Trophoblast cell (in vitro differentiated cells and primary cell): Measurements from ENCODE around the gene MYO16.
A peak's percentile ranks its signal among the peaks of the same experiment; 100 is the strongest.

Experiments used
- DNase-seq, 2 donors: peaks; one replicate each; pipeline ENCODE4 v3.0.0-alpha.2; 2016
- H2AFZ ChIP-seq: 2 replicates; pipeline ENCODE4 v1.6.1; 2013; ENCODE audit warnings: low read length, moderate library complexity, mild to moderate bottlenecking; ENCODE audit not compliant: insufficient read depth, poor library complexity
- H2AK5ac ChIP-seq: 2 replicates; pipeline ENCODE4 v1.6.1; 2013; ENCODE audit warnings: mild to moderate bottlenecking, low read length
- H2BK120ac ChIP-seq: 2 replicates; pipeline ENCODE4 v1.6.1; 2013; ENCODE audit warnings: low read length, mild to moderate bottlenecking, moderate library complexity; ENCODE audit not compliant: insufficient read depth, poor library complexity
- H2BK12ac ChIP-seq: 2 replicates; pipeline ENCODE4 v1.6.1; 2013; ENCODE audit warnings: mild to moderate bottlenecking, low read length, moderate library complexity
- H2BK5ac ChIP-seq: 2 replicates; pipeline ENCODE4 v1.6.1; 2013; ENCODE audit warnings: low read length, low read depth, moderate library complexity, mild to moderate bottlenecking; ENCODE audit not compliant: poor library complexity
- H3K14ac ChIP-seq: 2 replicates; pipeline ENCODE4 v1.6.1; 2013; ENCODE audit warnings: mild to moderate bottlenecking, low read length
- H3K18ac ChIP-seq: 2 replicates; pipeline ENCODE4 v1.6.1; 2013; ENCODE audit warnings: mild to moderate bottlenecking, low read length
- H3K23ac ChIP-seq: 2 replicates; pipeline ENCODE4 v1.6.1; 2013; ENCODE audit warnings: low read length
- H3K27ac ChIP-seq: 2 replicates; pipeline ENCODE4 v1.5.1; 2013; ENCODE audit warnings: low read depth, mild to moderate bottlenecking, inconsistent platforms, low read length, moderate library complexity
- H3K27me3 ChIP-seq: 2 replicates; pipeline ENCODE4 v1.6.1; 2013; ENCODE audit warnings: inconsistent platforms, mild to moderate bottlenecking, low read length, moderate library complexity; ENCODE audit not compliant: insufficient read depth
- H3K36me3 ChIP-seq, 2 experiments: 1 replicate in 1 of 2; 2 replicates in 1 of 2; pipeline ENCODE4 v1.6.1; 2013; ENCODE audit warnings: low read length in 2 of 2, mild to moderate bottlenecking in 2 of 2, moderate library complexity in 1 of 2; ENCODE audit not compliant: insufficient read depth in 2 of 2, control insufficient read depth in 1 of 2
- H3K4ac ChIP-seq: 2 replicates; pipeline ENCODE4 v1.6.1; 2013; ENCODE audit warnings: low read depth, mild to moderate bottlenecking, low read length, moderate library complexity
- H3K4me1 ChIP-seq, 2 experiments: 1 replicate in 1 of 2; 2 replicates in 1 of 2; pipeline ENCODE4 v1.6.1; 2013; ENCODE audit warnings: low read length in 2 of 2, mild to moderate bottlenecking in 2 of 2, moderate library complexity in 1 of 2; ENCODE audit not compliant: insufficient read depth in 2 of 2, control insufficient read depth in 1 of 2
- H3K4me2 ChIP-seq: 2 replicates; pipeline ENCODE4 v1.6.1; 2013; ENCODE audit warnings: inconsistent platforms, mild to moderate bottlenecking, low read length, moderate library complexity
- H3K4me3 ChIP-seq: 2 replicates; pipeline ENCODE4 v1.5.1; 2013; ENCODE audit warnings: mild to moderate bottlenecking, low read depth, low read length, inconsistent platforms
- H3K79me1 ChIP-seq: one replicate; pipeline ENCODE4 v1.6.1; 2013; ENCODE audit warnings: low read length
- H3K79me2 ChIP-seq: 2 replicates; pipeline ENCODE4 v1.6.1; 2013; ENCODE audit warnings: low read length, mild to moderate bottlenecking; ENCODE audit not compliant: control insufficient read depth, insufficient read depth, poor library complexity
- H3K9ac ChIP-seq: 2 replicates; pipeline ENCODE4 v1.6.1; 2013; ENCODE audit warnings: mild to moderate bottlenecking, low read length
- H3K9me3 ChIP-seq: 2 replicates; pipeline ENCODE4 v1.6.1; 2013; ENCODE audit warnings: low read depth, mild to moderate bottlenecking, control low read depth, inconsistent platforms, low read length; ENCODE audit not compliant: insufficient read depth
- H4K12ac ChIP-seq: 2 replicates; pipeline ENCODE4 v1.6.1; 2013; ENCODE audit warnings: low read depth, mild to moderate bottlenecking, low read length, moderate library complexity
- H4K8ac ChIP-seq: 2 replicates; pipeline ENCODE4 v1.6.1; 2013; ENCODE audit warnings: low read depth, mild to moderate bottlenecking, low read length, moderate library complexity
- H4K91ac ChIP-seq: one replicate; pipeline ENCODE4 v1.6.1; 2013; ENCODE audit warnings: low read depth, mild to moderate bottlenecking, low read length, moderate library complexity
- WGBS: extraction: QIAGEN DNeasy Blood & Tissue Kit; methylation state at CpG from one replicate; pipeline ENCODE4 v1.1.7; 2013; ENCODE audit warnings: missing lambda C conversion rate; ENCODE audit not compliant: insufficient read length, insufficient coverage; ENCODE audit errors: extremely low coverage; 5-methylcytosine and 5-hydroxymethylcytosine counted together

Gene MYO16

GRCh38 chr13:109154146-109154545 is 524.7 kb downstream of the MYO16 start:
- no peak overlapping the region for H3K4me2 ChIP-seq
- WGBS: no CpG with 5 or more reads among the region's 8 CpGs

GRCh38 chr13:109154546-109154945 is 525.1 kb downstream of the MYO16 start:
- H3K9me3 ChIP-seq: no peaks in the 10 kb centered on the region
- no peak overlapping the region for H3K27ac ChIP-seq
- no peak overlapping the region for H3K4me2 ChIP-seq
- no peak overlapping the region for H4K12ac ChIP-seq
- H4K8ac ChIP-seq: no peak overlapping the region
- no peak overlapping the region for H2AK5ac ChIP-seq
- H3K4me3 ChIP-seq: no peak overlapping the region
- H2BK5ac ChIP-seq: no peak overlapping the region
- no peaks in the 10 kb centered on the region for H3K27me3 ChIP-seq
- H3K23ac ChIP-seq: no peak overlapping the region
- H3K79me1 ChIP-seq: peaks cover 14% of the 10 kb centered on the region
- DNase-seq: peak; percentile 14 to 51
- H2BK120ac ChIP-seq: no peak overlapping the region
- H3K9ac ChIP-seq: no peak overlapping the region
- H3K4me1 ChIP-seq: peaks cover 11 to 24% of the 10 kb centered on the region in 2 experiments
- no peaks in the 10 kb centered on the region for H3K36me3 ChIP-seq
- WGBS: no CpG with 5 or more reads among the region's 8 CpGs
- no peak overlapping the region for H2BK12ac ChIP-seq
- H3K79me2 ChIP-seq: peaks cover 2% of the 10 kb centered on the region
- H3K14ac ChIP-seq: no peak overlapping the region
- no peak overlapping the region for H2AFZ ChIP-seq
- no peak overlapping the region for H4K91ac ChIP-seq
- no peak overlapping the region for H3K4ac ChIP-seq
- no peak overlapping the region for H3K18ac ChIP-seq

More at GRCh38 chr13:109154146-109154545, 524.7 kb downstream of the MYO16 start:
- H2BK12ac ChIP-seq: no peak overlapping the region
- H3K4me1 ChIP-seq: peaks cover 11 to 24% of the 10 kb centered on the region in 2 experiments
- no peak overlapping the region for H3K23ac ChIP-seq
- peak; percentile 27 to 60 for DNase-seq
- no peak overlapping the region for H2BK120ac ChIP-seq
- no peak overlapping the region for H3K14ac ChIP-seq
- H3K27me3 ChIP-seq: no peaks in the 10 kb centered on the region
- H4K91ac ChIP-seq: no peak overlapping the region
- no peak overlapping the region for H2BK5ac ChIP-seq
- peaks cover 14% of the 10 kb centered on the region for H3K79me1 ChIP-seq
- no peak overlapping the region for H4K12ac ChIP-seq
- no peak overlapping the region for H3K4me3 ChIP-seq
- no peak overlapping the region for H2AFZ ChIP-seq
- no peak overlapping the region for H3K18ac ChIP-seq
- H3K36me3 ChIP-seq: no peaks in the 10 kb centered on the region
- H3K9me3 ChIP-seq: no peaks in the 10 kb centered on the region
- H3K9ac ChIP-seq: no peak overlapping the region
- H4K8ac ChIP-seq: no peak overlapping the region
- no peak overlapping the region for H3K27ac ChIP-seq
- no peak overlapping the region for H2AK5ac ChIP-seq
- H3K4ac ChIP-seq: no peak overlapping the region
- peaks cover 2% of the 10 kb centered on the region for H3K79me2 ChIP-seq

GRCh38 chr13:109154966-109155761 is 525.8 kb downstream of the MYO16 start:
- H2AK5ac ChIP-seq: no peak overlapping the region
- no peaks in the 10 kb centered on the region for H3K36me3 ChIP-seq
- H3K79me2 ChIP-seq: peaks cover 2% of the 10 kb centered on the region
- H3K79me1 ChIP-seq: peaks cover 14% of the 10 kb centered on the region
- H2BK120ac ChIP-seq: no peak overlapping the region
- H2BK12ac ChIP-seq: no peak overlapping the region
- H4K8ac ChIP-seq: no peak overlapping the region
- no peaks in the 10 kb centered on the region for H3K27me3 ChIP-seq
- no peak overlapping the region for H4K91ac ChIP-seq
- no peak overlapping the region for H3K23ac ChIP-seq
- peaks cover 11 to 24% of the 10 kb centered on the region in 2 experiments for H3K4me1 ChIP-seq
- H3K14ac ChIP-seq: no peak overlapping the region
- H3K18ac ChIP-seq: no peak overlapping the region
- no peaks in the 10 kb centered on the region for H3K9me3 ChIP-seq
- H3K9ac ChIP-seq: no peak overlapping the region
- no peak overlapping the region for H3K4ac ChIP-seq
- H3K4me3 ChIP-seq: no peak overlapping the region
- H3K4me2 ChIP-seq: no peak overlapping the region
- H3K27ac ChIP-seq: no peak overlapping the region
- no peak overlapping the region for H2BK5ac ChIP-seq
- no peak overlapping the region for H4K12ac ChIP-seq
- H2AFZ ChIP-seq: no peak overlapping the region
- WGBS: no CpG with 5 or more reads among the region's 13 CpGs
- DNase-seq: peak; percentile 88 to 92

GRCh38 chr13:109156181-109156935 is 526.9 kb downstream of the MYO16 start:
- peak overlapping the region; percentile 67 for H4K91ac ChIP-seq
- H3K27me3 ChIP-seq: no peaks in the 10 kb centered on the region
- no peak overlapping the region for H3K18ac ChIP-seq
- H2AFZ ChIP-seq: peak overlapping the region; percentile 24
- H4K8ac ChIP-seq: peak overlapping the region; percentile 41
- H2AK5ac ChIP-seq: no peak overlapping the region
- no peak overlapping the region for H4K12ac ChIP-seq
- peak overlapping the region; percentile 39 for H2BK12ac ChIP-seq
- H3K4me1 ChIP-seq: peaks cover 11 to 27% of the 10 kb centered on the region in 2 experiments
- peak; percentile 59 to 93 for DNase-seq
- H3K79me2 ChIP-seq: peaks cover 2% of the 10 kb centered on the region
- no peak overlapping the region for H3K4me3 ChIP-seq
- WGBS: no CpG with 5 or more reads among the region's 16 CpGs
- H3K9me3 ChIP-seq: no peaks in the 10 kb centered on the region
- H3K14ac ChIP-seq: peak overlapping the region; percentile 87
- H3K4me2 ChIP-seq: no peak overlapping the region
- no peak overlapping the region for H2BK5ac ChIP-seq
- peaks cover 14% of the 10 kb centered on the region for H3K79me1 ChIP-seq
- H3K4ac ChIP-seq: peak overlapping the region; percentile 19
- no peaks in the 10 kb centered on the region for H3K36me3 ChIP-seq
- no peak overlapping the region for H3K23ac ChIP-seq
- H3K9ac ChIP-seq: no peak overlapping the region
- peak overlapping the region; percentile 55 for H3K27ac ChIP-seq
- peak overlapping the region; percentile 79 for H2BK120ac ChIP-seq
